GM12878 (cell line): ENCODE measurements around the gene GYG2. TPM values are rescaled to one million over a fixed set of nuclear protein-coding genes. Genes with fewer than 3 reads are reported as not detected.
"Not testable (repeated sequence)": the region's sequence is repeated elsewhere in the genome, so short reads cannot be mapped to it uniquely, and the experiment has no call there.

Experiments used
- ATAC-seq: fragments of 200-7000 bp; cut with Tn5 transposase; 3 replicates; pipeline ENCODE4 v1.9.1; 2020; ENCODE audit warnings: mild to moderate bottlenecking, moderate library complexity
- BruUV-seq: library from RNA; stranded (reverse); fragments of 400-500 nt; replicated peaks from 2 replicates; lab custom pipeline; 2021; lab: Mats Ljungman, UMichigan
- CTCF ChIA-PET: fragments of 300-600 bp; sonication (Branson Sonifier 250); formaldehyde crosslinking; extraction: SDS; loops from one replicate; lab custom pipeline; 2021; ENCODE audit warnings: inconsistent platforms; lab: Yijun Ruan, JAX
- POLR2A ChIA-PET: fragments of 350-600 bp; formaldehyde crosslinking; extraction: SDS; loops from one replicate; lab custom pipeline; 2021; ENCODE audit warnings: inconsistent platforms; lab: Charles Lee
- RAD21 ChIA-PET: fragments of 300-600 bp; sonication (Branson Sonifier 250); formaldehyde crosslinking; loops from one replicate; lab custom pipeline; 2023; ENCODE audit warnings: antibody characterized with exemption; ENCODE audit not compliant: unreplicated experiment; lab: Charles Lee
- SMC1A ChIA-PET: fragments of 300-600 bp; sonication (Branson Sonifier 250); formaldehyde crosslinking; loops from one replicate; lab custom pipeline; 2023; ENCODE audit not compliant: unreplicated experiment, uncharacterized antibody; lab: Charles Lee
- DNase-seq: peaks from one replicate; pipeline ENCODE4 v3.0.0-alpha.2; 2011; ENCODE audit warnings: low read depth, low spot score
- FAIRE-seq: peaks from 3 replicates; lab custom pipeline; 2011; peaks lifted over from hg19 to GRCh38; lab: Jason Lieb, UNC
- H2AFZ ChIP-seq: 2 replicates; pipeline ENCODE4 v1.6.0; 2011; ENCODE audit warnings: low read depth, low read length, control low read depth; ENCODE audit not compliant: control insufficient read depth
- H3K27ac ChIP-seq: 2 replicates; pipeline ENCODE4 v1.5.1; 2011; ENCODE audit warnings: control low read depth; ENCODE audit not compliant: control insufficient read depth, insufficient read depth
- H3K27me3 ChIP-seq, 2 experiments: replicated peaks in 1 of 2; 2 replicates each; pipeline versions ENCODE4 v1.6.0 to v1.6.1; 2011; ENCODE audit warnings: low read length in 1 of 2; ENCODE audit not compliant: control insufficient read depth in 2 of 2, insufficient read depth in 2 of 2
- H3K36me3 ChIP-seq, 2 experiments: 2 replicates each; pipeline ENCODE4 v1.5.1; 2011; ENCODE audit warnings: low read length in 1 of 2; ENCODE audit not compliant: control insufficient read depth in 2 of 2, insufficient read depth in 2 of 2
- H3K4me1 ChIP-seq: 2 replicates; pipeline ENCODE4 v1.6.1; 2011; ENCODE audit warnings: mild to moderate bottlenecking, low read length, moderate library complexity, mixed read lengths; ENCODE audit not compliant: control insufficient read depth, insufficient read depth
- H3K4me2 ChIP-seq: 2 replicates; pipeline ENCODE4 v1.6.0; 2011; ENCODE audit warnings: control low read depth; ENCODE audit not compliant: control insufficient read depth, insufficient read depth
- H3K4me3 ChIP-seq: fragments of 200-600 bp; sonication (generic); 2 replicates; pipeline ENCODE4 v1.5.1; 2016
- H3K79me2 ChIP-seq: 2 replicates; pipeline ENCODE4 v1.6.0; 2011; ENCODE audit warnings: low read length; ENCODE audit not compliant: control insufficient read depth, insufficient read depth
- H3K9ac ChIP-seq: 2 replicates; pipeline ENCODE4 v1.8.0; 2011; ENCODE audit warnings: low read length, control low read depth, mixed read lengths; ENCODE audit not compliant: control insufficient read depth, insufficient read depth
- H3K9me3 ChIP-seq: replicated peaks from 3 replicates; pipeline ENCODE4 v1.5.1; 2011; ENCODE audit warnings: mild to moderate bottlenecking, low read length; ENCODE audit not compliant: control insufficient read depth, insufficient read depth
- H4K20me1 ChIP-seq: 2 replicates; pipeline ENCODE4 v1.6.0; 2011; ENCODE audit not compliant: control insufficient read depth, insufficient read depth
- CBX3 ChIP-seq: fragments of 200-600 bp; sonication (generic); IDR thresholded peaks from 2 replicates; pipeline ENCODE4 v1.6.1; 2016; ENCODE audit warnings: low read depth, borderline replicate concordance
- MXI1 ChIP-seq: fragments of 150-350 bp; IDR thresholded peaks from 2 replicates; pipeline ENCODE4 v1.6.1; 2011; ENCODE audit warnings: low read depth, mild to moderate bottlenecking, inconsistent platforms, low read length, improper control_type of control experiment
- NR2C2 ChIP-seq: IDR thresholded peaks from 2 replicates; pipeline ENCODE4 v1.6.1; 2011; ENCODE audit warnings: borderline replicate concordance, low read depth; ENCODE audit not compliant: control insufficient read depth, insufficient read length
- SRF ChIP-seq, 2 experiments: IDR thresholded peaks; 2 replicates each; pipeline ENCODE4 v1.6.1; 2011; ENCODE audit warnings: low read depth in 2 of 2, low read length in 2 of 2, mild to moderate bottlenecking in 1 of 2, moderate library complexity in 1 of 2
- TARDBP ChIP-seq: IDR thresholded peaks from 2 replicates; pipeline ENCODE4 v1.6.1; 2016; ENCODE audit warnings: borderline replicate concordance
- WGBS: methylation state at CpG from one replicate; pipeline ENCODE4 v1.1.6; 2016; ENCODE audit warnings: low lambda C conversion rate; ENCODE audit not compliant: insufficient replicate concordance, insufficient coverage; ENCODE audit errors: missing lambda C conversion rate; 5-methylcytosine and 5-hydroxymethylcytosine counted together
- in situ Hi-C: fragments of 300-500 bp; cut with MboI; formaldehyde crosslinking; loops from 9 replicates; pipeline ENCODE4 v1.14.3; 2018; ENCODE audit warnings: mixed read lengths
- intact Hi-C: fragments of 100-400 bp; cut with micrococcal nuclease; formaldehyde crosslinking; loops from one replicate; pipeline ENCODE4 v1.14.2; 2022; ENCODE audit not compliant: unreplicated experiment
- polyA plus RNA-seq, 11 experiments: library from polyadenylated mRNA; depleted of rRNA in 4 of 11; unstranded in 6 of 11; stranded (reverse) in 5 of 11; fragments of >200 nt; fragmentation: Nextera tagmentation in 4 of 11; fragmentation: Illumina TruSeq in 1 of 11; extraction: Ambion mirVana in 4 of 11; extraction: Trizol in 1 of 11; gene quantifications; 1 replicate in 1 of 11; 2 replicates in 10 of 11; pipeline versions ENCODE4 v1.2.1 to v1.2.3, GENCODE V29; 2011 to 2016; ENCODE audit warnings: inconsistent platforms in 2 of 11, missing spikeins in 2 of 11, low read depth in 1 of 11
- total RNA-seq, 4 experiments: library from RNA; depleted of rRNA in 3 of 4; stranded (reverse); fragments of >200 nt in 3 of 4; fragmentation: Illumina TruSeq in 1 of 4; extraction: Trizol in 1 of 4; gene quantifications; 2 replicates each; pipeline versions ENCODE4 v1.2.1 to v1.2.3, GENCODE V29; 2013 to 2021

Gene GYG2
- total and polyA plus RNA-seq, 10 of the 15 experiments (the other 5 are each of a cell fraction or from before 2014, with no cell fraction given) = 0.05 TPM; not detected in 9

DNA sequence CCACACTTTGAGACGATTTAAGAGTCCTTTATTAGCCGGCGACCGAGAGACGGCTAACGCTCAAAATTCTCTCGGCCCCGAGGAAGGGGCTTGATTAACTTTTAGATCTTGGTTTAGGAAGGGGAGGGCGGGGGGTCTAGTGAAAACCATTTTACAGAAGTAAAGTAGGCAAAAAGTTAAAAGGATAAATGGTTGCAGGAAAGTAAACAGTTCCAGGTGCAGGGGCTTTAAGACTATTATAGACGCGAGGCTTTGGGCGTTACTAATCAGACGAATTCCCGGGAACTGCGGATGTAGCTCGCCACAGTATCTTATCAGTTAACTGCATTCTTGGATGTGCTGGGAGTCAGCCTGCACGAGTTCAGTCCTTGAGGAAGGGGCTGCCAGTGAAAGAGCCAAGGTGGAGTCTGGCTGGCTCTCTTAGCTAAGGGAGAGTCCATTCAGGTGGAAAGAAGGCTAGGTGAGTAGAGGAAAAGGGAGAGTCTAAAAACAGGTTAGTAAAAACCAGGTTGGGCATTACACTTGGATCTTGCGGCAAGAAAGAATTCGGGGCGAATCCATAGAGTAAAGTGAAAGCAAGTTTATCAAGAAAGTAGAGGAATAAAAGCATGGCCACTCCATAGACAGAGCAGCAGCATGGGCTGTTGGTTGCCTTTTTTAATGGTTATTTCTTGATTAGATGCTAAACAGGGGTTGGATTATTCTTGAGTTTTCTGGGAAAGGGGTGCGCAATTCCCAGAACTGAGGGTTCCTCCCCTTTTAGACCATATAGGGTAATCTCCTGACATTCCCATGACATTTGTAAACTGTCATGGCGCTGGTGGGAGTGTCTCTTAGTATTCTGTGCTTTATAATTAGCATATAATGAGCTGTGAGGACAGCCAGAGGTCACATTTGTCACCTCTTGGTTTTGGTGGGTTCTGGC, 62.1 kb downstream of the GYG2 start:
- H4K20me1 ChIP-seq, FAIRE-seq, SMC1A ChIA-PET, H3K9ac ChIP-seq, H3K79me2 ChIP-seq, DNase-seq, intact Hi-C loops, H3K4me1 ChIP-seq, BruUV-seq, H3K4me3 ChIP-seq, H3K36me3 ChIP-seq, H3K27ac ChIP-seq, POLR2A ChIA-PET, ATAC-seq, in situ Hi-C loops, CTCF ChIA-PET, H3K4me2 ChIP-seq, RAD21 ChIA-PET, H3K27me3 ChIP-seq, H3K9me3 ChIP-seq, H2AFZ ChIP-seq: not testable (repeated sequence)
- 25% methylated on average over 20 of the region's 22 CpGs for WGBS

DNA sequence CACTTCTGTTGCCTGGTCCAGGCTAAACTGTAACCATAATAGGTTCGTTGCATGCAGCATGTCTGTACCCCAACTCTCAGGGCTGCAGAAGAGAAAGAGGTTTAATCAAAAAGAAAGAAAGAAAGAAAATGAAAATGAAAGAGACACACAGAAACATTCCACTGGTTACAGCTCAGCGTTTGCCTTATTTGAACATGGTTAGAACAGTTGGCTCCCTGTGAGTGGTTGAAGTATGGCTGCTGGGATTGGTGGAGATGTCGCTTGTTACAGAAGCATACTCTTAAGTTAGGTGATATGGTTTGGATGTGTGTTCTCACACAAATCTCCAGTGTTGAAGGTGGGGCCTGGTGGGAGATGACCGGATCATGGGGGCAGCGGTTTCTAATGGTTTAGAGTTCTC, 64.1 kb downstream of the GYG2 start:
- Histone ChIP-seq H2AFZ (no peak overlapping the region), H3K4me1 (no peaks in the 10 kb centered on the region), H3K4me3 (no peak overlapping the region), H3K27ac (no peak overlapping the region), H3K4me2 (no peak overlapping the region), H3K36me3 (no peaks in the 10 kb centered on the region), H3K9ac (no peak overlapping the region), H3K9me3 (no peaks in the 10 kb centered on the region), H3K27me3 (no peaks in the 10 kb centered on the region), H3K79me2 (no peaks in the 10 kb centered on the region), H4K20me1 (no peaks in the 10 kb centered on the region)
- BruUV-seq = no TSS peak
- peak; percentile 69 for ATAC-seq
- in situ Hi-C loops (no loop called here), intact Hi-C loops (no loop called here)
- no peak for FAIRE-seq
- 46% methylated on average over 5 of the region's 5 CpGs for WGBS
- ChIA-PET RAD21 (no interaction called here), SMC1A (no interaction called here), POLR2A (no interaction called here), CTCF (no interaction called here)
- TF ChIP-seq SRF (IDR thresholded peaks at IDR 0.05; ENCODE audit: low read depth in 2 of 2, low read length in 2 of 2) (0 out of 4 replicates have a peak, but pooled peaks of 1 of the 2 experiments have one; percentile 29), MXI1 (no peak), CBX3 (no peak), NR2C2 (no peak), TARDBP (no peak)
- no peak for DNase-seq
